GM21381 (cell line): ENCODE data around the gene PYGL.
"Not testable (repeated sequence)": the region's sequence is repeated elsewhere in the genome, so short reads cannot be mapped to it uniquely, and the experiment has no call there.

Source experiments
- ATAC-seq: cut with Tn5 transposase; IDR thresholded peaks from one replicate; pipeline ENCODE4 v1.9.1; 2021; ENCODE audit warnings: mild to moderate bottlenecking, moderate library complexity; ENCODE audit not compliant: unreplicated experiment

The PYGL gene

GRCh38 chr14:50955373-50956043 lies 11.2 kb upstream of the PYGL start:
- ATAC-seq, result no peak

GRCh38 chr14:50954811-50955372 lies 10.6 kb upstream of the PYGL start:
- no peak for ATAC-seq

GRCh38 chr14:50953502-50953901 lies 9.2 kb upstream of the PYGL start:
- no peak for ATAC-seq

- ATAC-seq, result no peak
Observed at GRCh38 chr14:50951032-50951431, 6.7 kb upstream of the PYGL start.

GRCh38 chr14:50948205-50948604 lies 3.9 kb upstream of the PYGL start:
- ATAC-seq, result no peak

- no peak for ATAC-seq
Observed at GRCh38 chr14:50947446-50947845, 3.2 kb upstream of the PYGL start.

- no peak for ATAC-seq
Observed at GRCh38 chr14:50946234-50946935, 2.1 kb upstream of the PYGL start.

- ATAC-seq, result peak; percentile 12
Observed at GRCh38 chr14:50944647-50945413, 547 bp upstream of the PYGL start.

- ATAC-seq, result no peak
Observed at GRCh38 chr14:50943261-50943942, 881 bp downstream of the PYGL start.

- ATAC-seq, result not testable (repeated sequence)
Observed at GRCh38 chr14:50941638-50942037, 2.6 kb downstream of the PYGL start.

GRCh38 chr14:50941151-50941550 lies 3.1 kb downstream of the PYGL start:
- ATAC-seq, result no peak

- no peak for ATAC-seq
Observed at GRCh38 chr14:50937800-50938199, 6.5 kb downstream of the PYGL start.

GRCh38 chr14:50937325-50937724 lies 7.0 kb downstream of the PYGL start:
- ATAC-seq, result no peak

GRCh38 chr14:50936882-50937281 lies 7.4 kb downstream of the PYGL start:
- no peak for ATAC-seq

- no peak for ATAC-seq
Observed at GRCh38 chr14:50936016-50936340, 8.3 kb downstream of the PYGL start.

GRCh38 chr14:50935126-50936015 lies 8.9 kb downstream of the PYGL start:
- ATAC-seq, result no peak

- ATAC-seq, result no peak
Observed at GRCh38 chr14:50932592-50933495, 11.4 kb downstream of the PYGL start.

GRCh38 chr14:50932156-50932555 lies 12.1 kb downstream of the PYGL start:
- no peak for ATAC-seq

- no peak for ATAC-seq
Observed at GRCh38 chr14:50931559-50931958, 12.7 kb downstream of the PYGL start.
